ENCODE data around the gene KRT75. TPM values are rescaled to one million over a fixed set of nuclear protein-coding genes. Genes with fewer than 3 reads are reported as not detected.

Gene KRT75
- total RNA-seq, 1 experiment from 2014 or later, result not detected

- peak overlapping the region; percentile 97; the same call in 1 of the 2 replicates for H3K27ac ChIP-seq
- H3K9me2 ChIP-seq (ENCODE audit: insufficient read depth), result no peaks in the 10 kb centered on the region
- H3K9me3 ChIP-seq (ENCODE audit: insufficient read depth, low read depth), result no peaks in the 10 kb centered on the region
- peaks cover 73% of the 10 kb centered on the region for H3F3A ChIP-seq (ENCODE audit: insufficient read depth, low read depth)
- peak overlapping the region; percentile 69 for H3K4me2 ChIP-seq
- H2AFZ ChIP-seq, result no peak overlapping the region
- no peaks in the 10 kb centered on the region for H3K27me3 ChIP-seq (ENCODE audit: insufficient read depth, low read depth)
- no TSS peak for BruUV-seq (replicated peaks)
- no peak for DNase-seq
- intact Hi-C loops (cut with micrococcal nuclease; ENCODE audit: unreplicated experiment), result no loop called here
- H3K79me2 ChIP-seq (ENCODE audit: low read depth), result no peaks in the 10 kb centered on the region
- H4K20me1 ChIP-seq (ENCODE audit: insufficient read depth), result no peaks in the 10 kb centered on the region
- ChIA-PET POLR2A (ENCODE audit: unreplicated experiment) (interaction anchor here (0.6 kb wide), 2 partner anchors 150 to 506 kb away, joined by 7 to 10 read pairs; no protein-coding TSS in a partner anchor), CTCF (no interaction called here)
- no peak for TF ChIP-seq EZH2 (IDR thresholded peaks at IDR 0.05; ENCODE audit: low read depth)
- TF ChIP-seq, protein P1, sequence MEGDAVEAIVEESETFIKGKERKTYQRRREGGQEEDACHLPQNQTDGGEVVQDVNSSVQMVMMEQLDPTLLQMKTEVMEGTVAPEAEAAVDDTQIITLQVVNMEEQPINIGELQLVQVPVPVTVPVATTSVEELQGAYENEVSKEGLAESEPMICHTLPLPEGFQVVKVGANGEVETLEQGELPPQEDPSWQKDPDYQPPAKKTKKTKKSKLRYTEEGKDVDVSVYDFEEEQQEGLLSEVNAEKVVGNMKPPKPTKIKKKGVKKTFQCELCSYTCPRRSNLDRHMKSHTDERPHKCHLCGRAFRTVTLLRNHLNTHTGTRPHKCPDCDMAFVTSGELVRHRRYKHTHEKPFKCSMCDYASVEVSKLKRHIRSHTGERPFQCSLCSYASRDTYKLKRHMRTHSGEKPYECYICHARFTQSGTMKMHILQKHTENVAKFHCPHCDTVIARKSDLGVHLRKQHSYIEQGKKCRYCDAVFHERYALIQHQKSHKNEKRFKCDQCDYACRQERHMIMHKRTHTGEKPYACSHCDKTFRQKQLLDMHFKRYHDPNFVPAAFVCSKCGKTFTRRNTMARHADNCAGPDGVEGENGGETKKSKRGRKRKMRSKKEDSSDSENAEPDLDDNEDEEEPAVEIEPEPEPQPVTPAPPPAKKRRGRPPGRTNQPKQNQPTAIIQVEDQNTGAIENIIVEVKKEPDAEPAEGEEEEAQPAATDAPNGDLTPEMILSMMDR (conservative IDR thresholded peaks at IDR 0.05), result no peak
- peaks cover 97% of the 10 kb centered on the region for H3K4me1 ChIP-seq (replicated peaks; ENCODE audit: insufficient read depth)
- H3K4me3 ChIP-seq, result no peak overlapping the region
- H3K36me3 ChIP-seq (ENCODE audit: low read depth), result no peaks in the 10 kb centered on the region
Observed at GRCh38 chr12:52439420-52439819, 5.2 kb upstream of the KRT75 start.

GRCh38 chr12:52438305-52439301 is 4.4 kb upstream of the KRT75 start:
- H3K4me1 ChIP-seq (replicated peaks; ENCODE audit: insufficient read depth), result peaks cover 89% of the 10 kb centered on the region
- H2AFZ ChIP-seq, result no peak overlapping the region
- H3K4me2 ChIP-seq, result peak overlapping the region; percentile 12; the same call in 1 of the 2 replicates
- H3K79me2 ChIP-seq (ENCODE audit: low read depth), result no peaks in the 10 kb centered on the region
- TF ChIP-seq, protein P1 (conservative IDR thresholded peaks at IDR 0.05), result no peak
- no peak for TF ChIP-seq EZH2 (IDR thresholded peaks at IDR 0.05; ENCODE audit: low read depth)
- H3K9me3 ChIP-seq (ENCODE audit: insufficient read depth, low read depth), result no peaks in the 10 kb centered on the region
- H3K27me3 ChIP-seq (ENCODE audit: insufficient read depth, low read depth), result no peaks in the 10 kb centered on the region
- H3K4me3 ChIP-seq, result no peak overlapping the region
- H4K20me1 ChIP-seq (ENCODE audit: insufficient read depth), result no peaks in the 10 kb centered on the region
- CTCF ChIA-PET, result no interaction called here
- no peak overlapping the region for H3K27ac ChIP-seq
- BruUV-seq (replicated peaks), result no TSS peak
- peak in 1 of 2 experiments; percentile 37 for DNase-seq
- intact Hi-C loops (cut with micrococcal nuclease; ENCODE audit: unreplicated experiment), result no loop called here
- peaks cover 66% of the 10 kb centered on the region for H3F3A ChIP-seq (ENCODE audit: insufficient read depth, low read depth)
- H3K36me3 ChIP-seq (ENCODE audit: low read depth), result no peaks in the 10 kb centered on the region
- POLR2A ChIA-PET (ENCODE audit: unreplicated experiment), result no interaction called here
- H3K9me2 ChIP-seq (ENCODE audit: insufficient read depth), result no peaks in the 10 kb centered on the region

DNA sequence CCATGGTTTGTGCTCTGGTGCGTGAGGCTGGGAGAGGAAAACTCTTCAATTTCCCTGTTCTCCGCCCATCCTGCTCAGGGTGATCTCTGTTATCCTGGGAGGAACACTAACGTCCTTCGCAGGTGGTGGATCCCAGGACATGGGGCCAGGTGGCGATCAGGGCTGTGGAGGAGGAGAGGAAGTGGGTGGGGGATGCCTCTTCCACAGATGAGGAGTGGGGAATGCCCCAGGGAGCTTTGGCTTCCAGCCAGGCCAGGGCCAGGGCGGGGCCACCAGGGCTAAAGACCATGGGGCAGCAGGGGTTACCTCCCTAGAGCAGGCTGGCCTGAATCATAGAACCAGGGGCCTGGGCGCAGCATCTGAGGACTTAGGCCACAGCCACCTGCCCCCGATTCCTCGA is 3.3 kb upstream of the KRT75 start:
- Histone ChIP-seq H3K4me2 (peak overlapping the region; percentile 56; the same call in 1 of the 2 replicates), H3F3A (ENCODE audit: insufficient read depth, low read depth) (peaks cover 57% of the 10 kb centered on the region), H4K20me1 (ENCODE audit: insufficient read depth) (no peaks in the 10 kb centered on the region), H3K27ac (peak overlapping the region; percentile 86; the same call in 1 of the 2 replicates), H3K4me1 (replicated peaks; ENCODE audit: insufficient read depth) (peaks cover 78% of the 10 kb centered on the region), H3K9me2 (ENCODE audit: insufficient read depth) (no peaks in the 10 kb centered on the region), H2AFZ (no peak overlapping the region), H3K4me3 (no peak overlapping the region), H3K9me3 (ENCODE audit: insufficient read depth, low read depth) (no peaks in the 10 kb centered on the region), H3K27me3 (ENCODE audit: insufficient read depth, low read depth) (no peaks in the 10 kb centered on the region), H3K79me2 (ENCODE audit: low read depth) (no peaks in the 10 kb centered on the region), H3K36me3 (ENCODE audit: low read depth) (no peaks in the 10 kb centered on the region)
- no TSS peak for BruUV-seq (replicated peaks)
- CTCF ChIA-PET, result interaction anchor here (0.6 kb wide), 1 partner anchor 389 kb away, joined by 3 read pairs; no protein-coding TSS in a partner anchor
- POLR2A ChIA-PET (ENCODE audit: unreplicated experiment), result no interaction called here
- intact Hi-C loops (cut with micrococcal nuclease; ENCODE audit: unreplicated experiment), result no loop called here
- DNase-seq, result no peak
- no peak for TF ChIP-seq EZH2 (IDR thresholded peaks at IDR 0.05; ENCODE audit: low read depth)
- TF ChIP-seq, protein P1 (conservative IDR thresholded peaks at IDR 0.05), result no peak

All from PC-9 (cell line).